GM19025 (cell line): Measurements from ENCODE around the gene EVI5L.
"Not testable (repeated sequence)": the region's sequence is repeated elsewhere in the genome, so short reads cannot be mapped to it uniquely, and the experiment has no call there.

ENCODE experiments used
- ATAC-seq: cut with Tn5 transposase; IDR thresholded peaks from one replicate; pipeline ENCODE4 v1.9.1; 2021; ENCODE audit warnings: mild to moderate bottlenecking, low read depth, moderate library complexity; ENCODE audit not compliant: unreplicated experiment

Gene EVI5L

DNA sequence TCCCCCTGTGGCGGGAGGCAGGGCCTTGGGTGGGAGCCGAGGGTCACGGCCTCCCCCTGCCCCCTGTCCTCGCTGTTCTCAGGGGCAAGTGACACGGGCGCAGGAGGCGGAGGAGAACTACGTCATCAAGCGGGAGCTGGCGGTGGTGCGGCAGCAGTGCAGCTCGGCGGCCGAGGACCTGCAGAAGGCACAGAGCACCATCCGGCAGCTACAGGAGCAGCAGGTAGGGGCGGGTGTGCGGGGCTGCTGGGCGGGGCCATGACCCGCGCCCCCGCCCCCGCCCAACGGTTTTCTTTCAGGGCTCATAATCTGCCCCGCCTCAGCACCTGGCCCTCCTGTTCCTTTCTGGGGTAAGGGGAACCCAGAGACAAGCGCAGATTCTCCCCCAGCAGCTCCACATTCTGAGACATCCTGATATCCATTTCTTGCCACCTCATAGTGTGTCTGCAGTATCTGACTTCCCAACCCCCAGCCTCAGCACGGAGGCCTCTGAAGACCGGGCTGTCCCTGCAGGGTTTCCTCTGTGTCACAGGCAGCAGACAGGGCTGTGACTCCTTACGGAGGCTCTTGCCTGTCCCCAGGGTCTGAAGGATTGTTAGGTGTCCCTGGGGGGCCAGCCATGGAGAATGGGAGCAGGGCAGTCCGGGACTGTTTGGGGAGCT lies 28.2 kb downstream of the EVI5L start:
- ATAC-seq: no peak

DNA sequence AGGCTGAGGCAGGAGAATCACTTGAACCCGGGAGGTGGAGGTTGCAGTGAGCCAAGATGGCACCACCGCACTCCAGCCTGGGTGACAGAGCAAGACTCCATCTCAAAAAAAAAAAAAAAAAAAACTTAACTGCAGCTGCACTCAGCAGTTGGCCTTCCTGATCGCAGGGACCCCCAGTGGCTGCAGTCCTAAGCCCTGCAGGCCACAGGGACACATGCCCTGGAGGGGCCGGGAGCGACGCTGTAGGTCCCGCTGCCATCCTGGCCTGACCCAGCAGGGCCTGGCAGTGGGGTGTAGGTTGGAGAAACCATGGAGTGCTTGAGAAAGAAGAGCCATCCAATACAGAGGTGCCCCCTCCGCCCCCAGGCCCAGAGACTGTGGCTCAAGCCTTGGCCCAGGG lies 29.1 kb downstream of the EVI5L start:
- ATAC-seq: not testable (repeated sequence)

DNA sequence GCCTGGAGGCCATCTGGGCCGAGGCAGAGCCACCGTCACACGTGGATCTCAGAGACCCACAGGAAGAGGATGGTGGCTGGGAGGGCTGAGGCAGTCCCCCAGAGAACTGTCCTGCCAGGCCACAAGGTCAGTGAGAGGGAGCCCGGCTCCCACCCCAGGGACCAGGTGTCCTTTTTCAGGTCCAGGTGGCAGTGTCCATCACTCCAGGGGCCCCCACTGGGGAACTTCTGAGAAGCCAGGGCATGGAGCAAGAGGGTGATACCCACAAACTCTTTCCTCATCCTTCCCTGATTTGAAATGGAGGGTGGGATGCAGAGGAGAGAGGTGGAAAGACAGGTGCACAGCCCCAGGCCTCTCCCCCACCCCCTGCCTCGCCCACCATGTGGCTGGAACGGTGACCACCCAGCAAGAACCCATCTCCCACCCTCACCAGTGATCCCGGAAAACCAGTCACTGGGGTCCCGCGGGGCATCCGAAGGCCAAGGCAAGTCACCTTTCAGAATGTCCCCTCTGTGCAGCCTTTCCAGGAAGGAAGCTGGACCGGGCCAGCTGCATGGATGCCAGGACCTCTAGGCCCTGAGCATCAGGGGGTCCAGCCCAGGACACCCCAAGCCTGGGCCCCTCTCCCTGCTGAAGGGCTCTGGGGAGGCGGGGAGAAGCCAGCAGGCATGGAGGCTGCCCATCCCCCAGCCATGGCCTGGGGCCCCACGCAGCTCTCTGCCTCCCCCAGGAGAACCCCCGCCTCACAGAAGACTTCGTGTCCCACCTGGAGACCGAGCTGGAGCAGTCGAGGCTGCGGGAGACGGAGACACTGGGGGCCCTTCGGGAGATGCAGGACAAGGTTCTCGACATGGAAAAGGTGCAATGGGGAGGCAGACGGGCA lies 30.1 kb downstream of the EVI5L start:
- no peak for ATAC-seq

DNA sequence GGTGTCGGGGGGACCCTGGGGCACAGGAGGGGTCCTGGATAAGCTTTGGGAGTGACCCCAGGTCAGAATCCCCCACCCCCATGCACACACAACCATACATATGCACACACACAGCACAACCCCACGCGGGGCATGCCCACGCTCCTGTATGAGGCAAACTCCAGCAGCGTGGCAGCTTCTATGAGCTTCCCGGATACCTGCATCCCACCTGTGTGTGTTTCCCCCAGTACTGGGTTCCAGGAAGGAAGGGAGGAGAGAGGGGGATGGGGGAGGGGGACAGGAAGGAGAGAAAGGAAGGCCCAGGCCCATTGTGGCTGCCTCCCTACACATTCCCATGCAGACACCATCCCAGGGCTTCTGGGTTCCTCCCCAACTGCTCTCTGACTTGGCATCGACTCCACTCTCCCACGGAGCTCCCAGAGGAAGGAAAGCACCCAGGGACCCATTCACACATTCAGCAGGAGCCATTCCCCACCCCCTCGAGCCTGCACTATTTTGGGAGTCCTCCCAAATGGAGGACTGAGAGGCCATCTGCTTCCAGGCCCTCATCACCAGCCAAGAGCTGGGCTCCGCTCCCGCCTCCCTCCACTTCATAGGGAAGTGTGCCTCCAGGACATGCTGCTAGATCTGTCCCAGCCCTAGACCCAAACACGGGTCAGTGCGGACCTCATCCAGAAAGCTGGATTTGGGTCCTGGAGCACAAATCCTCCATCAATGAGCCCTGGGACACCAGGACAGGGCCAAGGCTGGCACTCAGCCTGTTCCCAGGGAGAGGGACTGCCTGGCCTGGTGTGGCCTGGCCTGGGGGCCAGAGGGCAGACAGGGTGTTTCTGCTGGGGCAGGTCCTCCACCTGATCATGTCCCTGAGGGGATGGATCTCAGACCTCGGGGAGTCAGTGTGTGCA lies 30.9 kb downstream of the EVI5L start:
- ATAC-seq: no peak

DNA sequence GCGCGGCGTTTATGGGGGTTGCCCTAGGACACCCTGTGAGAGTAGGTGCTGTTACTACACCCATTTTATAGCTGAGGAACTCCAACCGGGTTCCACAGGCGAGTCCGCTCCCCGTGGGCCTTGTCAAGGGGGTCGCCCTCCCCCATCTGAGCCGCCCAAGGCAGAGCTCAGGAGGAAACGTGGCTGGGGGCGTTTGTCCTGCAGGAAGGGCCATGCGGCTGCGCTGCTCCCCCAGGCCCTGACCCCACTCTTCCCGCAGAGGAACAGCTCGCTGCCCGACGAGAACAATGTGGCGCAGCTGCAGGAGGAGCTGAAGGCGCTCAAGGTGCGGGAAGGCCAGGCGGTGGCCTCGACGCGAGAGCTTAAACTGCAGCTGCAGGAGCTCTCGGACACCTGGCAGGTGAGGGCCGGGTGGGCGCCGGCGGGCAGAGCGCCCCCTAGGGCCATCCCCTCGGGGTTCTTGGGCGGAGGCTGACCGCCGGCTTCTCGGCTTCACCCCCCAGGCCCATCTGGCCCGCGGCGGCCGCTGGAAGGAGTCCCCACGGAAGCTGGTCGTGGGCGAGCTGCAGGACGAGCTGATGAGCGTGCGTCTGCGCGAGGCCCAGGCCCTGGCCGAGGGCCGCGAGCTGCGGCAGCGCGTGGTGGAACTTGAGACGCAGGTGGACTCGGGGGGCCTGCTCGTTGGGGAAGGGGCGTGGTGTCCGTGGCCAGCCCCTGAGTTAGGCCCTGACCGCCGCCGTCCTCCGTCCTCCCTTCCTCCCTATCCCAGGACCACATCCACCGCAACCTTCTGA lies 31.8 kb downstream of the EVI5L start:
- ATAC-seq: no peak

DNA sequence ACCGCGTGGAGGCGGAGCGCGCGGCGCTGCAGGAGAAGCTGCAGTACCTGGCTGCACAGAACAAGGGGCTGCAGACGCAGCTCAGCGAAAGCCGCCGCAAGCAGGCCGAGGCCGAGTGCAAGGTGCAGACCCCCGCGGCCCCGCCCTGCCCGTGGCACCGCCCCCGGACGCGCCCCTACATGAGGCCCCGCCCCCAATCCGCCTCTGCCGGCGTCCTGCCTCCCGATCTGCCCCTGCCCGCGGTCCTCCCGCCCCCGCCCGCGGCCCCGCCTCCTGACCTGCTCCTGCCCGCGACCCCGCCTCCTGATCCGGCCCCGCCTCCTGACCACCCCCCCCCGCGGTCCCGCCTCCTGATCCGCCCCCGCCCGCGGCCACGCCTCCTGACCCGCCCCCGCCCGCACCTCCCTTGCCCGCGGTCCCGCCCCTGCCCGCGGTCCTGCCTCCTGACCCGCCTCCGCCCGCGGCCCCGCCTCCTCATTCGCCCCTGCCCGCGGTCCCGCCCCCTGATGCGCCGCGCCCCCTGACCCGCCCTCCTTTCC lies 32.5 kb downstream of the EVI5L start:
- ATAC-seq: no peak

DNA sequence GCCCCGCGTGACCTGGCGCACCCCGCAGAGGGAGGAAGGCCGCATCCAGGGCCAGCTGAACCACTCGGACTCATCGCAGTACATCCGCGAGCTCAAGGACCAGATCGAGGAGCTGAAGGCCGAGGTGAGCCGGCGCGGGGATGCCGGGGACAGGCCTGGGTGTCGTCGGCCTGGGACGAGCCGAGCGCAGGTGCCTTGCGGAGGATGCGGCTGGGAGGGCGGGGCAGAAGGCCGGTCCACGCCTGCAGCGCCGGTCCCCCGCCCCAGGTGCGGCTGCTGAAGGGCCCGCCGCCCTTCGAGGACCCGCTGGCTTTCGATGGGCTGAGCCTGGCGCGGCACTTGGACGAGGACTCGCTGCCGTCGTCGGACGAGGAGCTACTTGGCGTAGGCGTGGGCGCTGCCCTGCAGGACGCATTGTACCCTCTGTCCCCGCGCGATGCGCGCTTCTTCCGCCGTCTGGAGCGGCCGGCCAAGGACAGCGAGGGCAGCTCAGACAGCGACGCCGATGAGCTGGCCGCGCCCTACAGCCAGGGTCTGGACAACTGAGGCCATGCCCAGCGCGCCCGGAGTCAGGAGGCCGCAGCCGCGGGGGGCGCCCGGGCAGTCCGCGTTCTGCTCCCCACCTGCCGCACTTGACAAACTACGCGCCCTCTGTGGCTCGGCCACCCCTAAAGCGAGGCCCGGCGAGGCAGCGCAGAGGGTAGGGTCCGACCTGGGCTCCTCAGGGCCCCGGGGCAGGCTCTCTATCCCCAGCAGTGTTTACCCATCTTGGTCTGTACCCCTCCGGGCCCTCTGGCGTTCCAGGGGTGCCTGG lies 33.3 kb downstream of the EVI5L start:
- no peak for ATAC-seq

DNA sequence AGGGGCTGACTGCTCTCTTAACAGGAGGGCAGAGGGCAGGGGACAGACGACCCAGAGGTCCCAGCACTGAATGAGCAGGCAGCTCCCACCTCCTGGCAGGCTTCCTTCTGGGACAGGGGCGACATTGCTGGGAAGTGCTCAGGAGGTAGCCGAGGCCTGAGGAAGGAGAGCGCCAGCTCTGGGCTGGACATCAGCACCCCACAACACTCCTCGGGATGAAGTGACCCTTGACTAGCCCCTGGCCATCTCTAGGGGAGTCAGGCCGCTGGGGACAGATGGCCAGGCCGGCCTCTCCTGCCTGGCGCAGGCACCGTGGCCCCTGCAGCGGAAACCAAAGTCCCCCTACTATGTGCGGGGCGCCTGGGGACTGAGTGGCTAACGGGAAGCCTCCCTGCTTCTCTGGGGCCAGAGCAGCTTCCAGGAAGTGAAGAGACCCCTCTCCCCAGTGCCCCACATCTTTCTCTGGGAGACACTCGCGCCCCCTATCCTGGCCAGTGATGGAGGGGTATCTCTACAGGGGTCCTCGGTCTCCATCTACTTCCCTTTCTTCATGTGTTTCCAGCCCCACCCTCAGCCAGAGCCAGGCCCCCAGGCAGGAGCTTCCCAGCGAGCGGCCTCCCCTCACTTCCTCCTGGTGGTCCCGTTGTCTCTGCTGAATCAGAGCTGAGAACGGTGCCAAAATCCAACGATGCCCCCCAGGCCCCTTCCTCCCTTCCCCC lies 34.1 kb downstream of the EVI5L start:
- ATAC-seq: no peak

DNA sequence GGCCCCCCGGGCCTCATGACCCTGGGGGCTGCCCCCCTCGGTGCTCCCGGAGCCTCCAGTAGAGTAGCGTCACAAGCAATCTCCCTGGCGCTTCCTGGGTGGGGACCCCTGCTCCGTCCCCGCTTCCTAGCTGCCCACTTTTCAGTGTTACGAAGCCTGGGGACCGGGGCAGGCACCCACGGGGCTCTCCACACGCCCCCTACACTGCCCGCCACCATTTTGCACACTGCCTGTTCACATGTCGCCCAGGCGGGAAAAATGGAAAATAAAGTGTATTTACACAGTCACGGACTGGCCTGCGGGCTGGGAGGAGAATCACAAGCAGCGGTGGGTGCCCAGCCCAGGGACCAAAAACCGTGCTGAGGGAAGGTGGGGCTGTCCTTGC lies 34.7 kb downstream of the EVI5L start:
- no peak for ATAC-seq

DNA sequence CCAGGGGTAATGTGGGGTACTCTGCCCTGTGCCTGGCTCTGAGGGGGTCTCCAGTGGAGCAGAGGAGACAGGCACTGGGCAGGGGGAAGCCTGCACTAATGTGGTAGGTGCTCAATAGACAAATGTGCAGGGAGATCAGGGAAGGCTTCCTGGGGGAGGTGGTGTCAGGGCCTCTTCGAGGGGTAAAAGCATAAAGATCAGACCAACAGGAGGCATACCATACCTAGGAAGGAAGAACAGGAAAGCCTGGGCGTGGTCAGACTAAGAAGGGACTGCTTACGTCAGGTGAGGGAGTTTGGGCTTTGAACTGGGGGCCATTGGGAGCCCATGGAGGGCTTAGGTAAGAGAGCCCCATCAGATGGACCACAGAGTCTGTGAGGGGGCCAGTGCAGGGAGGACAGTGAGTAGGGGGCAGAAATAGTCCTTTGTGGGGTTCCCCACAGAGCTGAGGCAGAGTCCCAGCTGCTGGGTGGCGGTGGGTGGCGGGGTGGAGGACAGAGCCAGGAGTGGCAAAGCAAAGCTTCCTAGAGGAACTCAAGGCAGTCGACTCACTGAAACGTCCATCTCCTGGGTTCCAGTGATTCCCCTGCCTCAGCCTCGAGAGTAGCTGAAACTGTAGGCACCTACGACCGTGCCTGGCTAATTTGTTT lies 35.4 kb downstream of the EVI5L start:
- ATAC-seq: no peak

DNA sequence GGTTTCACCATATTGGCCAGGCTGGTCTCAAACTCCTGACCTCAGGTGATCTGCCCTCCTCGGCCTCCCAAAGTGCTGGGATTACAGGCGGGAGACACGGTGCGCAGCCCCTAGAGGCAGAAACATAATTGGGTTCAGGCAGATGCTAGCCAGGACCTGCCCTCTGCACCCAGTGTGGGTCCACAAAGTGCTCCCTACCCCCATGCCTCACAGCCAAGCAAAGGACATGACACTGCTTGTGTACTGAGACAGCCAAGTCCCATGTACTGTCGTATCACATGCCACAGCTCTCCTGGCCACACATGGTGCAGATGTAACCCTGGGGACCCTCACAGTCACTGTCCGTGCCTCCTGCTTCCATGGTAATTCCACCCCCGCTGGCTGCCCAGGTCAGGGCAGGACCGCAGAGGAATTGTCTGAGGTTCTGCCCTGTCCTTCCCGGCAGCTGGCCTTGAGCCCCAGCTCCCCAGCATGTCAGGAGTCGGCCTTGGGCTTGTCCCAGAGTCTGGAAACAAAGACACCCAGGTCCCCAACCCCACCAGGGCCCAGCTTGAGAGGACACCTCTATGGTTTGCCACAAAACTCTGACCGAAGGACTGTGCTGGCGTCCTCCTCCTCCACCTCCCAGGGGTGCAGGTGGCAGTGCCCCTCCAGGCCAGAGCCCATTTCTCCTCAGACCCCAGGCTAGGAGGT lies 36.5 kb downstream of the EVI5L start:
- ATAC-seq: no peak

DNA sequence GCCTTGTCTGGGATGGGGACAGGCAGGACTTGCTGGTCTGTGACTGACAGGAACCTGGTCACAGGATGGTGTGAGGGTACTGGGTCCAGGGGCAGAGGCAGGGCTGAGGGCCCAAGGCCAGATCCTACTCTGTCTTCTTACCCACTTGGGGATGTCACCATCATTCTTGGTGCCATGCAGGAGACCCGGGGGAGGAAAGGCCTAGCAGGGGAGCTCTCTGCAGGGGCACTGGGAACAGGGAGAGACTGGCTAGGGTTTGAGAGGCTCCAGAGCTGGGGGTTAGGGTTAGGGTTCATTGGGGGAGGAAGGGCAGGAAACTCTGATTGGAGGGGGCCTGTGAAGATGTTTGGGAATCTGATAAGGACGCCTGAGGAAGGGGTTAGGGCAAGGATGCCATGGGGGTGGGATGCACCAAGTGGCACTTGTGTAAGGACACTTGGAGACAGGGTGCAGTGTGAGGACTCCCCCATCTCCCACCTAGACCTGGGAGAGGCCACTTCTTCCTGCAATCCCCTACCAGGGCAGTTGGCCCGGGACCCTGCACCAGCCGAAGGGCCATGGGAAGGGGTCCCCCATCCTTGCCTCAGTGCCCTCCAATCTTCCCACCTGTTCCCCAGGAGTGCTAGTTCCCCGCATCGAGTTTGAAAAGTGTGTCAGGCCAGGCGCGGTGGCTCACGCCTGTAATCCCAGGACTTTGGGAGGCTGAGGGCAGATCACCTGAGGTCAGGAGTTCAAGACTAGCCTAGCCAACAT lies 37.2 kb downstream of the EVI5L start:
- ATAC-seq: no peak

DNA sequence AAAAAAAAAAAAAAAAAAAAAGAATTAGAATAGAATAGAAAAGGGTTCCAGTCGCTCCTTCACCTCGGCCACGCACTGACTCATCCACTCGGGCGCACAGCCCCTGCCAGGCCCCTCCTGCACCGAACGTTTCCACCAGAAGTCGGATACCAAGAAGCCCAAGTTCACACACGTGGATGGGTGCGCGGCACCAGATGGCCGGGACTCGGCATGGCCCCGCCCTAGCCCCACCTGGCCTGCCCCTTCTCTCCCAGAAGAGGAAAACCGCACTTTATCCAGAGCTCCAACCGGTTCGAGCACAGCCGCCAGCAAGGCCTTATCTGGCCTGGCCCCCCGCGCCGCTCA lies 38.3 kb downstream of the EVI5L start:
- ATAC-seq: no peak

DNA sequence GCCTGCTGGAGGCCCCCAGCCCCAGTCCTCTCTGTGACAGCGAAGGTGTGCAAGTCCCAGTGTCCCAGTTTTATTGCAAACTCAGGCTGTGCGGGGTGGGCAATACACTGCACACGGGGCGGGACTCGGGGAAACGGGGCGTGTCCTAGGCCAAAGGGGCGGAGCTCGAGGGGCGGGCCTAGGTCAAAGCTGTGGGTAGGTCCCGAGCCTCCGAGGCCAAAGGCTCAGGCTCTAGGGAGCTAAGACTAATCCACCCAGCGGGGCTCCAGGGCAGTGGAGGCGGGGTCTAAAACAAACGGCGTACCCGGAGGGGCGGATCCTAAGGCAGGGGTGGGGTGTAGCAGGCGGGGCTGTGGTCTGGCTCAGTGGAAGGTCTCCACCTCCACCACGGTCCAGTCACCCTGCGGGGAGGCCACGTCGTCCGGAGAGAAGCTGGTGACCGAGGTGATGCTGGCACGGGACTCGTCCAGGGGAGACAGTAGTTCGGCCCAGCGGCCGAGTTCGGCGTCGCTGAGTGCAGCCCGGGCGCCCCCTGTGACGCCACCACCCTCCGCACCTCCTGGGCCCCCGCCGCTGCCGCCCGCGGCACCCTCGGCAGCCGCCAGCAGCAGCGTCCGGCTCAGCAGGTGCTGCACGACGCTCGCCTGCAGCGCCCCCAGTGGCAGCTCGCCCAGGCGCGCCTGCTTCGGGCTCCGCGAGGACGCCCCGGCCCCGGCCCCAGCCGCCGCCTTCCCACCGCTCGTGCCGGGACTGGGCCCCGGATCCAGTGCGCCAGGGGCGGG lies 38.8 kb downstream of the EVI5L start:
- ATAC-seq: peak; percentile 63

DNA sequence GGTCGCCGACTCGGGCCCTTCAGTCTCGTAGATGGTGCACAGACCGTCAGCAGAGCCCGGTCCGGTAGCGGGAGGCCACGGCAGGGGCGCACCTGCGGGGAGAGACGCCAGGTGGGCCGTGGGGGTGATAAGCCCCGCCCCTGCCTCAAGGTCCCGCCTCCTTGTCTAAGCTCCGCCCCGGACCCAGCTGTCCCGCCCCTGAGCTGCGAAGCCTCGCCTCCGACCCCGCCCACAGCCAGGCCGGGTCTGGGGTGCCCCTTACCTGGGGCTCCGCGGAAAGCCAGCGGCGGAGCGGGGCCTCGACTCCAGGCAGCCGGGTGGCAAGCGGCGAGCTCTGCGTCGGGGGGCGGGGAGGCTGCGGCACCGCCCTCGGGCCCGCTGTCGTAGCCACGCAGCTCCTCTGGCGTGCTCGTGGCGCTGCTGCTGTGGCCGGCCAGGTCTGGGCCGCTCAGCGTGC lies 39.5 kb downstream of the EVI5L start:
- peak; percentile 50 for ATAC-seq

DNA sequence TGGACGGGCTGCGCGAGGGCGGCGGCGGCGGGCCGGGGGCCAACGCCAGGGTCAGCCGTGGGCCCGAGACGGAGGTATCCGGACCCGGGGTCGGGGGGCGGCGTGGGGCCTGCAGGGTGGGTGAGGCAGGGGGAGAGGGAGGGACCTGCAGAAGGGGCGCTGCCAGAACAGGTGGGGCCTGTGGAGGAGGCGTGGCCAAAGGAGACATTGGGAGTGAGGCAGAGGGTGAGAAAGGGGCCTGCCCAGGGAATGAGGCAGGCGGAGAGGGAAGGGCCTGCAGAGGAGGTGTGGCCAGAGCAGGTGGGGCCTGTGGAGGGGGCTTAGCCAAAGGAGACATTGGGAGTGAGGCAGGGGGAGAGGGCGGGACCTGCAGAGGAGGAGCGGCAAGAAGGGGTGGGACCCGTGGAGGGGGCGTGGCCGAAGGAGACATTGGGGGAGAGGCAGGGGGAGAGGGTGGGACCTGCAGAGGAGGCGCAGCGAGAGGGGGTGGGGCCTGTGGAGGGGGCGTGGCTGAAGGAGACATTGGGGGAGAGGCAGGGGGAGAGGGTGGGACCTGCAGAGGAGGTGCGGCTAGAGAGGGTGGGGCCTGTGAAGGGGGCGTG lies 40.0 kb downstream of the EVI5L start:
- ATAC-seq: no peak
